ENCODE measurements around the gene CSGALNACT2. TPM values are rescaled to one million over a fixed set of nuclear protein-coding genes. Genes with fewer than 3 reads are reported as not detected.

CSGALNACT2 gene
- total RNA-seq, 1 experiment from 2014 or later, result 5.1 TPM

- Mint-ChIP-seq H3K9me3 (no peaks in the 10 kb centered on the region), H3K4me3 (no peak overlapping the region), H3K36me3 (no peaks in the 10 kb centered on the region), H3K4me1 (no peaks in the 10 kb centered on the region), H3K27ac (no peak overlapping the region), H3K27me3 (ENCODE audit: low read depth) (no peaks in the 10 kb centered on the region)
- ChIA-PET CTCF (no interaction called here), POLR2A (no interaction called here)
- DNase-seq (ENCODE audit: low spot score) (no peak), ATAC-seq (no peak)
- no peak for TF ChIP-seq RELA (CRISPR knock-in tag; IDR thresholded peaks at IDR 0.05; ENCODE audit: borderline replicate concordance)
- no peak for TF ChIP-seq ESRRA (CRISPR knock-in tag; IDR thresholded peaks at IDR 0.05; ENCODE audit: borderline replicate concordance)
- TF ChIP-seq TEAD1 (CRISPR knock-in tag; IDR thresholded peaks at IDR 0.05), result no peak
- TF ChIP-seq ZNF671 (CRISPR knock-in tag; IDR thresholded peaks at IDR 0.05), result no peak
- no peak for TF ChIP-seq ELF4 (CRISPR knock-in tag; IDR thresholded peaks at IDR 0.05; ENCODE audit: low read depth)
- no peak for TF ChIP-seq HMGXB4 (CRISPR knock-in tag; IDR thresholded peaks at IDR 0.05)
Measured at GRCh38 chr10:43166207-43166879, 28.1 kb downstream of the CSGALNACT2 start.

GRCh38 chr10:43166880-43167497 is 28.7 kb downstream of the CSGALNACT2 start:
- Mint-ChIP-seq H3K4me1 (peaks cover 4% of the 10 kb centered on the region), H3K27me3 (ENCODE audit: low read depth) (no peaks in the 10 kb centered on the region), H3K27ac (no peak overlapping the region), H3K36me3 (no peaks in the 10 kb centered on the region), H3K9me3 (no peaks in the 10 kb centered on the region), H3K4me3 (no peak overlapping the region)
- POLR2A ChIA-PET, result no interaction called here
- CTCF ChIA-PET, result no interaction called here
- TF ChIP-seq NFE2L1 (CRISPR knock-in tag; IDR thresholded peaks at IDR 0.05) (no peak), CDX4 (CRISPR knock-in tag; IDR thresholded peaks at IDR 0.05; ENCODE audit: borderline replicate concordance) (no peak), AFF4 (CRISPR knock-in tag; IDR thresholded peaks at IDR 0.05; ENCODE audit: borderline replicate concordance) (no peak), E2F1 (CRISPR knock-in tag; IDR thresholded peaks at IDR 0.05) (no peak), OVOL2 (CRISPR knock-in tag; IDR thresholded peaks at IDR 0.05; ENCODE audit: borderline replicate concordance) (no peak), TEAD1 (CRISPR knock-in tag; IDR thresholded peaks at IDR 0.05) (no peak), ZNF317 (CRISPR knock-in tag; IDR thresholded peaks at IDR 0.05; ENCODE audit: borderline replicate concordance, low read depth) (no peak), MAX (CRISPR knock-in tag; IDR thresholded peaks at IDR 0.05) (no peak), CTCF (IDR thresholded peaks at IDR 0.05) (no peak), SP1 (CRISPR knock-in tag; conservative IDR thresholded peaks at IDR 0.05) (no peak), ZNF121 (CRISPR knock-in tag; IDR thresholded peaks at IDR 0.05) (no peak), RORB (CRISPR knock-in tag; IDR thresholded peaks at IDR 0.05) (no peak), ZNF232 (CRISPR knock-in tag; IDR thresholded peaks at IDR 0.05) (no peak), IRF2 (CRISPR knock-in tag; IDR thresholded peaks at IDR 0.05; ENCODE audit: borderline replicate concordance, low read depth) (no peak), PREB (CRISPR knock-in tag; IDR thresholded peaks at IDR 0.05; ENCODE audit: borderline replicate concordance) (no peak)
- ATAC-seq (no peak), DNase-seq (ENCODE audit: low spot score) (no peak)
